Stimulated activated CD8-positive, alpha-beta memory T cell treated with anti-CD3 and anti-CD28 coated beads, Interleukin-15, amount 100 ng/mL, for 24 hours (primary cell): Measurements from ENCODE around the gene ZNF396.

Experiments used
- DNase-seq: peaks from one replicate; pipeline ENCODE4 v3.0.0-alpha.2; 2020; ENCODE audit warnings: low read depth

The ZNF396 gene

DNA sequence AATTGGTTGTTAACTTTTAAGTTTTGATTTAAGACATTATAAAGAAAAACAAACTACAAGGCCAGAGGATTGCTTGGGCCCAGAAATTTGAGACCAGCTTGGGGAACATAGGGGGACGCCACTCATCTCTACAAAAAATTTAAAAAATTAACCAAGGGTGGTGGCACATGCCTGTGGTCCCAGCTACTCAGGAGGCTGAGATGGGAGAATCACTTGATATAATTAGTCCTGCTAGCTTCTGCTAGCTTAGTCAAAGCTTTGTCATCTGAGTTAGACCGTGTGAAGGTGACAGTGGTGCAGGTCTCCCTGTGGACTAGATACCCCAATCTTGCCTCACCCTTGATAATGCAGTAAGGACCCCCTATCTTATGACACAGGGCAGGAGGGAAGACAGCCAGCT lies 6.0 kb upstream of the ZNF396 start:
- no peak for DNase-seq

DNA sequence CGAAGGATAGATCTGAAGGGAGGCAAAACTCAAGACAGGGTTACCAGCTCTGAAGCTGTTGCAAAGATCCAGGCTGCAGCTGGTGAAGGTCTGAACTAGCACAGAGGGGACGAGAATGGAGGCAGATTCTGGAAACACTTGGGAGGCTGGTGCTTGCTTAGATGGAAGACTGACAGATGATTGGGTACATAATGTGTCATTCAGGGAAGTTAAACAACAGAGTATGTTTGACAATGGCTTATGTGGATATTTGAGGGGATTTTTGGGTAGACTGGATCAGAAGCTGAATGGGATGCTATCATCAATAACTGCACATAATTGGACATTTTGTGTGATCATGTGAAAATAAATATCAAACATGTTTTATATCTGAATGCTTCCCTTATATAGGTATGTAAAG lies 2.3 kb upstream of the ZNF396 start:
- DNase-seq = no peak

DNA sequence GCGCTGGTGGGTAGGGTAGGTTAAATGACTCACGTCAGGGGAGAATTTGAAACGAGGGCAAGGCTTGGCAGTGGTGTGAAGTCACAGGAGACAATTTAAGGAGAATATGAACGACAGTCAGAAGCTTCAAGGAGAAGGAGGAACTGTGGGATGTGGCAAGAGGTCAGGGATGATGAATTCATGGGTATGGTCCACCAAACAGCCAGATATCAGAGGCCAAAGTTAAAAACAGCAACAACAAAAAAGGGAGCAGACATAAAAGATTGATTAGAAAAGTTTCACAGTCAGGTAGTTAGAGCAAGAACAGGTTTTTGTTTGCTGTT lies 1.4 kb upstream of the ZNF396 start:
- DNase-seq = no peak

DNA sequence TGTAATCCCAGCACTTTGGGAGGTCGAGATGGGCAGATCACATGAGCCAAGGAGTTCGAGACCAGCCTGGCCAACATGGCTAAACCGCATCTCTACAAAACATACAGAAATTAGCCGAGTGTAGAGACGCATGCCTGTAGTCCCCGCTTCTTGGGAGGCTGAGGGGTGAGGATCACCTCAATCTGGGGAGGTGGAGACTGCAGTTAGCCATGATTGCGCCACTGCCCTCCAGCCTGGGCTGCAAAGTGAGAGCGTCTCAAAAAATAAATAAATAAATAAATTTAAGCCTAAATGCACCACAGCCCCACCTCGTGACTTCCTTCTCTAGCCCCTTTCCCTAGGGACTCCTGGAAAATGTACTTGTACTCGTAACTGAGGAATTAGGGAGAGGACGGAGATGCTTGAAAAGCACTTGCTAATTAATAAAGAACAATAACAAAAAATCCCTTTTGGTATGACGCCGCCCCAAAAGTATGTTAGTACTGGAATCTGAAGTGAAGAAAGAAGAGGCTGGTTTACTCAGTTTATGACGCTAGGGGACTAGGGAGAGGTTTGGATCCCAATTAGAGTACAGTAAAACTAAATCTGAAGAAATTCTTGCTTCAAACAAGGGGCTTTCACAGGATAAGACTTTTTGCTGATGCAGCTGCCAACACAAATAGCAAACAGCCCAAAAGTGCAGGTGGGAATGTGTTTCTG lies 887 bp upstream of the ZNF396 start:
- no peak for DNase-seq

DNA sequence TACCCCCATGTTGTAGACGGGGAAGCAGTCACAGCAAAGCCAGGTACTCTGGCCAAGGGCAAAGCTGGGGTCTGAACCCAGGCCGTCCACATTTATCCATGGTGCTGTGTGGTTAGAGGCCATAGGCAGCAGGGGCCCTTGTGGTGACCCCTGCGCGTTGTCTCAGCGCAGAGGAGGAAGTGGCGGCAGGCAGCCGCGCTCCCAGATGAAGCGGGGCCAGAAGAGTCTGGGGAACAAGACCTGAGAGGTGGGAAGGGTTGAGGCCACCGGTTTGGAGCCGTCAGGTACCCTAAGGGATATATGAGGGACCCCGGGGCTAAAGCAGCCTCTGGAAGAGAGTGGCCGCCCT lies 770 bp downstream of the ZNF396 start:
- peak; percentile 3 for DNase-seq

DNA sequence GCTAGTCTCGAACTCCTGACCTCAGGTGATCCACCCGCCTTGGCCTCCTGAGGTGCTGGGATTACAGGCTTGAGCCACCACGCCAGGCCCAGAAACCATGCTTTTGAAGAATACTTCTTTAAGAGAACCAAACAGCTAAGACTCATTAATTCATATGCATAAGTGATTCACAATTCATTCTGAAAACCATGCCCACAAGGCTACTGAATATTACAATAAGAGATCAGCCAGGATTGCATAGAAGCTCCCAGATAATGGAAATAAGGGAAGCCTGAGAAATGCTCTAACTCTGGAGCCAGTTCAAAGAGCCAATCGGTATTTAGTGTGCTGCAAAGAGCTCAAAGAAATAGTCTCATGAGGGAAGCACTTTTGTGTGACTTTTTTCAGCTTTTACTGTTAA lies 2.4 kb downstream of the ZNF396 start:
- no peak for DNase-seq

DNA sequence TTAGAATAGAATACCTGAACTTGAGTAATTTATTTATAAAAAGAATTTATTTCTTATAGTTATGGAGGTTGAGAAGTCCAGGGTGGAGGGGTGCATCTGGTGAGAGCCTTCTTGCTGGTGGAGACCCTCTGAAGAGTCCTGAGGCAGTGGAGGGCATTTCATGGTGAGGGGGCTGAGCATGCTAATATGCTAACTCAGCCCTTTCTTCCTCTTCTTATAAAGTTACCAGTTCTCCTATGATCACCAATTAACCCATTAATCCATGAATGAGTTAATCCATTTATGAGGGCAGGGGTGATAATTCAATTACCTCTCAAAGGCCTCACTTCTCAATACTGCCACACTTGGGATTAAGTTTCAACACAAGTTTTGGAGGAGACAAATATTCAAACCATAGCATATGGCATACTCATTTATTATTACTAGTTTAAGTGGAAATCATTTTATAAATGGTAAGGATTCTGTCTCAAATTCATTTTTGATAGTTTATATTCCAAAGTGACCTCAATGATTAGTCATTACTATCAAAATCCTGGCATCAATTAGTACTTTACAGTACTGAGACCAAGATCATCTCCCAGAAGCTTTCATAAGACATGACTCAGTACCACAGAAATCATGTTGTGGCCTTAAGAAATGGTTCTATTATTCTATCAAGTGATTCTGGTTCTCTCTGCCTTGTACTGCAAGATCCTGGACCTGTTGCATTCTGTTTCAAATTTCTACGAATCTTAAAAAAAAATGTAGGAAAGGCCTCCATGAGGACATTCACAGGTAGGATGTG lies 5.5 kb downstream of the ZNF396 start:
- no peak for DNase-seq

DNA sequence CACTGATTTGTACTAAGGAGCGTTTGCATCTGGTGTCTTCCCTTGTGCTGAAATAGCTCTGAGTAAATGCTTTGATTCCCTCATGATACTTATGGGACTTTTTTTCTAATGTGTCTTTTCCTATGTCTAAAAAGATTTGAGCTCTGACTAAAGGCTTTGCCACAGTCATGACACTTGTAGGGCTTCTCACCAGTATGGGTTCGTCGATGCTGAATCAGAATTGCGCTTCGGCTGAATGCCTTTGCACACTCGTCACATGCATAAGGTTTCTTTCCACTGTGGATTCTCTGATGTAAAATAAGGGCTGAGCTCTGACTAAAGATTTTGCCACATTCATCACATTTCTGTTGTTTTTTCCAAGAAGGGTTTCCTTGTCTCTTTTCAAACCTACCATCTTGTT lies 8.0 kb downstream of the ZNF396 start:
- DNase-seq = no peak

DNA sequence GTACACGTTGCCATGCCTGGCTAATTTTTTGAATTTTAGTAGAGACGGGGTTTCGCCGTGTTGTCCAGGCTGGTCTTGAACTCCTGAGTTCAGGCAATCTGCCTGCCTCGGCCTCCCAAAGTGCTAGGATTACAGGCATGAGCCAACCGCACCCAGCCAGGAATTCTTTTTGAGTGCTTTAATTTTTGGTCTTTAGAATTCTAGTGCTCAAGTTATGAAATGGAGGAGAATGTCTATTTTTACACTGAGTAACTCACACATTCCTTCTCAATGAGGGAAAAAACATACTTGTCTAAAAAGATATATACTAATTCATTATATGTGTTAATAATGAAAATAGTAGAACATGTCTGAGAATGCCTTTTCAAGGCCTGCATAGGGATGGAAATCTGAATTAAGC lies 8.5 kb downstream of the ZNF396 start:
- DNase-seq = no peak

DNA sequence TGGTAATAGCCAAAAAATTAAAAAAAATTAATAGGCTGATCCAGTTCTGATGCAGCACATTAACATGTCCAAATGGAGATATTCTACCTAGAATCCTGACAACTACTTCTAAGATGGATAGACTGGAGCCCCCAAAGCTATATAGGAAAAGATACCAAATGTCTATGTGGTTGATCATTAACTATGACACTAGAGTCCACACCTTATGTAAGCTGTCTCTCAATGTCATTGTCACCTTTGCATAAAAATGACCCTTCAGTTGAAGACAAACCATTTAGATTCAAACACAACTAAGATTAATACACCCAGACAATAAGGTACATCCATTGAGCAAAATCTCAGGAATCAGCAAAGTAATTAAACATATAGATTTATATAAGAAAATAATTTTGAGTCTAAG lies 14.6 kb downstream of the ZNF396 start:
- no peak for DNase-seq

DNA sequence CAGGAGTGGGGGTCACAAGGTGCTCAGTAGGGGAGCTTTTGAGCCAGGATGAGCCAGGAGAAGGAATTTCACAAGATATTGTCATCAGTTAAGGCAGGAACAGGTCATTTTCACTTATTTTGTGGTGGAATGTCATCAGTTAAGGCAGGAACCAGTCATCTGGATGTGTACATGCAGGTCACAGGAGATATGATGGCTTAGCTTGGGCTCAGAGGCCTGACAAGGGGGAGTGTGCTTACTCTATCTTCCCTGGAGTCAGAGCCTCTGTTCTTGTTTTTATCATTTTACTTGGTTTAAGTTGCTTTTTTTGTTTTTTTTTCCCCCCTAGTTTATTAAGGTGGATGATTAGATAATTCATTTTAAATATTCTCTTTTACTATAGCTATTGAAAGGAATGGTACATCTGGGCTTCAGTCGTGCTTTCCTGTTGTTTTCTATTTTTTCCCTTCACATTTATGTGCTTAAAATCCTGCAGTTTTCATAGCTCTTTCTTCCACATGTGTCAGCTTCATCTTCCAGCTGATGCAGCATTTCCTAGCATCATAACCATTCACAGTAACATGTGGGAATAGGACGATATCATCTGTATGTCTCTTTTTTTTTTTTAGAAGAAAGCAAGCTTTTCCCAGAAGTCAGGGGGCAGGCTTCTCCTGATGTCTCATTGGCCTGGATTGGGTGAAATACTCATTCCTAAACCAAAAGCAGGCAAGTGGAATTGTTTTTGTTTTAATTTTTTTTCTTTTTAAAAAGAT lies 15.4 kb downstream of the ZNF396 start:
- no peak for DNase-seq

DNA sequence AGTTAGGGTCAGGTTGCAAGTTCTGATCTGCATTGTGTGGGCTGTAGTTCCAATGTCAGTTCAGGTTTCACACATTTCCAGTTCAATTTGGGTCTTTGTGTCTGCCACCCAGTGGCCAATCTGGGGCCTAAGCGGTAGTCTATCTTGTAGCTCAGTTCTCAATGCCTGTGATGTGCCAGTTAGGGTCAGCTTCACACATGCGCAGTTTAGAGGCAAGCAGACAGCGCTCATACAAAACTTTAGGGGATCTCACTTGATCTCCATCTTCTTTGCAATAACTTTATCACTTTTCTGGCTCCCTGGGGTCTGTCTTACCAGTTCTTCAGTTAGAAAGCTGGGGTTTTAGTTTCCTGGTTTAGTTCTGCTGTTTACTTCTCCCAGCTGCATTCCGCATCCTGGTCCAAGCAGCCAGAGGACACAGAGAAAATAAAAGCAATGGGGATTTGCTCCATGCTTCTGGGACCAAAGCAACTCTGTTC lies 22.0 kb downstream of the ZNF396 start:
- DNase-seq = no peak

DNA sequence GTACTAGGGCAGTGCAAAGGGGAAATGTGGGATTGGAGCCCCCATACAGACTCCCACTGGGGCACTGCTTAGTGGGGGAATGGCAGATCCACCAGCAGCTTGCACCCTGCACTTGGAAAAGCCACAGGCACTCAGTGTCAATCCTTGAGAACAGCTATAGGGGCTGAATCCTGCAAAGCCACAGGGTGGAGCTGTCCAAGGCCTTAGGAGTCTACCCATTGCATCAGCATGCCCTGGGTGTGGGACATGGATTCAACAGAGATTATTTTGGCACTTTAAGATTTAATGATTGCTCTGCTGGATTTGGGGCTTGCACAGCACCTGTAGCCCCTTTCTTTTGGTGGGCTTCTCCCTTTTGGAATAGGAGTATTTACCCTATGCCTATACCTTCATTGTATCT lies 24.4 kb downstream of the ZNF396 start:
- DNase-seq = no peak

DNA sequence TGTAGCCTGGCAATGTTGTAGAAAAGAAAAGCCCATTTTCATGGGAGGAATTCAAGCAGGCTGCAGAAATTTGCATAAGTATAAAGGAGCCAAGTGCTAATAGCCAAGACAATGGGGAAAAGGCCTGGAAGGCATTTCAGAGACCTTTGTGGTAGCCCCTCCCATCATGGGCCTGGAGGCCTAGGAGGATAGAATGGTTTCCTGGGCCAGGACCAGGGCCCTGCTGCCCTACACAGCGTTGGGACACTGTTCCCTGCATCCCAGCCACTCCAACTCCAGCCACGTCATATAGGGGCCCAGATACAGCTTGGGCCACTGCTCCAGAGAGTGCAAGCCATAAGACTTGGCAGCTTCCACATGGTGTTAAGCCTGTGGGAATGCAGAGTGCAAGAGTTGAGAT lies 24.9 kb downstream of the ZNF396 start:
- no peak for DNase-seq

DNA sequence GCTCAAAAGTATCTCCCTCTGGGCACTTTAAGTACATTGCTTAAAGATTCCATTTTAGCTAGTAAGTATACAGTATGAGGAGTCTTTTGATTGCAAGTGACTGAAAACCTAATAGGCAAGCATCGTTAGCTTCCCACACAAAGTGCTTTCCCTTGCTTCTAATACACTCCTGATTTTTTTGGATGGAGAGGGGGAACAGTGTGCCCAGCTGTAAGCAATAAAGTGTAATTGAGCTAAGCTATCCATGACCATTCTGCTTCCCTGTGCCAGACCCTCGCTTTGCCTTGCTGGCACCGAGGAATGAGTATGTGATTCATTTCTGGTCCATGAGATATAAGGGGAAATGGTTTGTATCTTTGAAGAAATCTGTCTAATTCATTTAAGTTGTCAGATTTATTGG lies 29.1 kb downstream of the ZNF396 start:
- DNase-seq = no peak

DNA sequence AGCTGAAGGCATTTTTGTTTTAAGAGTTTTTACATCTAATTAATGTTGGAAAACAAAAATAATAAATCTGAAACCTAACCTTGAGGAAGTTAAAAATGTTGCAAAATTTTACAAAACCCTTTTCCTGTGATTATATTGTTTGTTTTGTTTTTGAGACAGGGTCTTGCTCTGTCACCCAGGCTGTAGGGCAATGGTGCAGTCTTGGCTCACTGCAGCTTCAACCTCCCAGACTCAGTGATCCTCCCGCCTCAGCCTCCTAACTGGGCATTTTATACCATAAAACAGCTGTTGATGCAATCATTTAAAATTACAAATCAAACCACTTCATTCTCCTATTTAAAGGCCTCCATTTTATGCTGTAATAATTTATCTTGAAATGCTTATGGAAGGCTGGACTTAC lies 31.2 kb downstream of the ZNF396 start:
- no peak for DNase-seq

DNA sequence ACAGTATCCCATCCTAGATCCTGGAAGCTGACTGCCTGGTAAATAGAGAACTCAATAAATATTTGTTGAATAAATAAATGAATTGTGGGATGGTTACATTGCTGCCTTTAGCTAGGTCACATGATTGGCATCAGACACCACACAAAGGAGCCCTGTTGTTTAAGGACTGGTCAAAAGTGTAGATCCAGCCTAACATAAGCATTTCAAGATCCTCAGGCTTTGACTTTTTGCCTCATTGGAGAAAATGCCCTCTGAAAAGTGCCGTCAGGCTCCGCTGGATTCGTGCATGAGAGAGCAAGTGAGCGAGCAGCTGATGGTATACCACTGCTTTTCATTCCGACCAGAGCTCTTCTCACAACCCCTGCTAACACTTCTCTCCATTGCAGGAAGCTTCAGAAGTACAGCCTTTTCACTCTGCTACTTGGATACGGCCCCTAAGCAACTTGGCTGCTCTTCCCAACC lies 31.6 kb downstream of the ZNF396 start:
- DNase-seq = no peak

DNA sequence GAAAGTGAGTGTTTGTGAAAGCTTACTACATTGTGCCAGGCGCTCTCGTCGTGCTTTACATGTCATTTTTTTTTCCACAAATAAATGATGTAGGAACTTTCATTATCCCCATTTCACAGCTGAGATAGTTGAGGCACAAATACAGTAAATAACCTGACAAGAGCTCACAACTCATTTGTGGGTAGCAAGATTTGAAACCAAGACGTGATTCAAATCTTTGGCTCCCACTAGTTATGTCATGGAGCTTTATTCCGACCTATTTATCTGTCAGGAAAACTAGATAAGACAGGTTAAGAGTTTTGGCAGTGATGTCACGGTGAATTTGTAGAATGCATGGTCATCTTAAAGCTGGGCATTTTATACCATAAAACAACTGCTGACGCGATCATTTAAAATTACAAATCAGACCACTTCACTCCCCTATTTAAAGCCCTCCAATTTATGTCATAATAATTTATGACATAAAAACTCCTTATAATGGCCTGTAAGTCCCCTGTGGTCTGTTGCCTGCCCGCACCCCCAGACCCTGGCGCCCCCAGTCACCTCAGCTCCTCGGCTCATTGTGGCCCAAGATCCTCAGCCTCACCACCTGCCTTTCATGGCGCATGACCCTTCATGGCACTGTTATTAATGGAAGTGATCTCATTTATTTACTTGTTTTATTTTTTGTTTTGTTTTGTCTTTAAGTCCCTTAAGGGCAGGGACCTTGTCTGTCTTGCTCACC lies 32.2 kb downstream of the ZNF396 start:
- no peak for DNase-seq

DNA sequence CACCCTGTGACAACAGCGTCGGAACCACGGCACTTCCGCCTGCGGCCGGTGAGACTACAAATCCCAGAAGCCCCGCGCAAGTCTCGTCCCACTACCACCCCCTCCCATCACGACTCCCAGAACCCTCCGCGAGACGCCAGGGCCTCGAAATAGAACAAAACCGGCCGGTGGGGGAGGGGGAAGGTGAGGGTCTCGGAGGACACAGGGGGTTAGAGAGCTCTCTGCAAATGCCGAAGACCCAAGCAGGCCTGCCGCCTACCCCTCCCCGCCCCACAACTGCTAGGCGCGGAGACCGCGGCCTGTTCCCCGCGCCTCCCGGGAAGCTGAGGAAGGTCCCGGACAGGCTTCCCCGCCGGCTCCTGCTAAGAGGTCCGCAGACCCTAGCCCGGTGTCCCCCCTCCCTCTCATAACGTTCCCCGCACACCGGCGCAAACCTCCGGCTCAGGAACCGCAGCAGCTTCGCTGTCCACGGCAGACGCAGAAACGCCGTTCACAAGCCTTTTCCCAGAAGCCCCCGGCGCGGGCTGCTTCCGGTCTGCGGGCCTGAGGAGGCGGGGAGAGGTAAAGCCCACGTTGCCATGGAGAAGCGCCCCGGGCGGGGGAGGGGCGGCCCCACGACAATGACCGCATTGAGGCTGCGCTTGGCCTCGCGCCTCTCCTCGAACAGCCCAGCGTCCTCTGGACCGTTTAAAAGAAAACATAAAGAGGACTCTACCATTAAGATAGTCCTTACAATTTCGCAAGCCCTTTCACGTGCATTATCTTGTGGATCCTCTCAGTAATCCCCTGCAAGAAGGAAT lies 33.0 kb downstream of the ZNF396 start, which contains the start of gene ZNF24:
ZNF24 (minus strand) TSS at position 485 of the 800 bp plus-strand sequence. CDS start 3,770 bp downstream, outside the sequence.
- peak; percentile 79 for DNase-seq

DNA sequence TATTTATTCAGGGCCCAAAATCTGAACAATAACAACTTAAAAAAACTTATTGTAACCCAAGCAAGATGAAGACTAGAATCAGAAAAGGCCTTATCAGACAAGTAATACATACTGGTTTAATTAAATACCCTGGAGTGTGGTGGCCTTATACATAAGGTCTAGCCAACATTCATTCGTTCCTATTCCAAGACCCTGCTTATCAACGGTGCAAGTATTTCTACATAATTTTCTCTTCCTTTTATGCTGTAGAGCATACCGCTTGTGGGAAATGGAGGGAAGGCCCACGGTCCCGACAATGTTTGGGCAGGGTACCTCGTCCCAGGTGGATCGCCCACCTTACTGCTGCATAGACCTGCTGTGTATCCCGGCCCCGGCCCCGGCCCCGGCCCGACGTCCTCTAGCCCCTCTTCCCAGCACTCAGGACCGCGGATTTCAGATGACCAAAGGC lies 33.6 kb downstream of the ZNF396 start:
- no peak for DNase-seq

DNA sequence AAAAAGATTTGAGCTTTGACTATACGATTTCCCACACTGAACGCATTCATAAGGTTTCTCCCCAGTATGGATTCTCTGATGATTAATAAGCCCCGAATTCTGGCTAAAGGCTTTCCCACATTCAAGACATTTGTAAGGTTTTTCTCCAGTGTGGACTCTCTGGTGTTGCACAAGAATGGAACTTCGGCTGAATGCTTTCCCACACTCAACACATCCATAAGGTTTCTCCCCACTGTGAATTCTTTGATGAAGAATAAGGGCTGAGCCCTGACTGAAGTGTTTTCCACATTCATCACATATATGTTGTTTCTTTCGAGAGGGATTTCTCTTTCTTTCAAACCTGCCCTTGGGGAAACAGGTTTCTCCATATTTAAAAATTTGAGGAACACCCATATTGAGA lies 39.9 kb downstream of the ZNF396 start:
- DNase-seq = no peak
